Progenitor cell of endocrine pancreas (in vitro differentiated cells): ENCODE results near the gene C12orf43. TPM values are rescaled to one million over a fixed set of nuclear protein-coding genes. Genes with fewer than 3 reads are reported as not detected.

Experiments
- DNase-seq: peaks from one replicate; pipeline ENCODE4 v3.0.0; 2021; ENCODE audit warnings: low spot score; ENCODE audit not compliant: unreplicated experiment
- H3K27ac Mint-ChIP-seq: 2 replicates; pipeline ENCODE4 v1.8.0; 2021; ENCODE audit warnings: mild to moderate bottlenecking, moderate library complexity, mixed read lengths
- H3K27me3 Mint-ChIP-seq: 2 replicates; pipeline ENCODE4 v1.8.0; 2021; ENCODE audit warnings: mixed read lengths
- H3K36me3 Mint-ChIP-seq: 2 replicates; pipeline ENCODE4 v1.8.0; 2022; ENCODE audit warnings: mixed read lengths; ENCODE audit not compliant: insufficient read depth
- H3K4me1 Mint-ChIP-seq: 2 replicates; pipeline ENCODE4 v1.8.0; 2021; ENCODE audit warnings: low read depth, mixed read lengths
- H3K4me3 Mint-ChIP-seq: 2 replicates; pipeline ENCODE4 v1.8.0; 2021; ENCODE audit warnings: low read depth, mild to moderate bottlenecking, moderate library complexity, mixed read lengths
- H3K9me3 Mint-ChIP-seq: 2 replicates; pipeline ENCODE4 v1.8.0; 2021; ENCODE audit warnings: low read depth, mixed read lengths
- CTCF ChIP-seq: fragments of 200-600 bp; sonication (generic); IDR thresholded peaks from one replicate; pipeline ENCODE4 v1.5.0; 2021; ENCODE audit warnings: antibody characterized with exemption, mild to moderate bottlenecking; ENCODE audit not compliant: unreplicated experiment
- total RNA-seq: library from RNA; stranded (reverse); gene quantifications from 2 replicates; pipeline ENCODE4 v1.2.1, GENCODE V29; 2021

The C12orf43 gene
- total RNA-seq, 1 donor from 2014 or later, result 17.2 TPM

- H3K4me3 Mint-ChIP-seq, result no peak overlapping the region
- H3K4me1 Mint-ChIP-seq, result no peaks in the 10 kb centered on the region
- no peaks in the 10 kb centered on the region for H3K9me3 Mint-ChIP-seq
- no peak for DNase-seq
- no peak overlapping the region for H3K27ac Mint-ChIP-seq
- H3K27me3 Mint-ChIP-seq, result no peaks in the 10 kb centered on the region
- no peak for TF ChIP-seq CTCF
- peaks cover 25% of the 10 kb centered on the region for H3K36me3 Mint-ChIP-seq
Measured at GRCh38 chr12:121001060-121001459, 15.2 kb downstream of the C12orf43 start.

GRCh38 chr12:121000530-121000929 lies 15.8 kb downstream of the C12orf43 start:
- no peak for TF ChIP-seq CTCF
- DNase-seq, result no peak
- H3K4me3 Mint-ChIP-seq, result no peak overlapping the region
- H3K9me3 Mint-ChIP-seq, result no peaks in the 10 kb centered on the region
- peaks cover 27% of the 10 kb centered on the region for H3K36me3 Mint-ChIP-seq
- no peaks in the 10 kb centered on the region for H3K27me3 Mint-ChIP-seq
- no peak overlapping the region for H3K27ac Mint-ChIP-seq
- H3K4me1 Mint-ChIP-seq, result no peaks in the 10 kb centered on the region

GRCh38 chr12:120999191-121000120 lies 16.8 kb downstream of the C12orf43 start:
- no peak for DNase-seq
- Mint-ChIP-seq H3K4me1 (no peaks in the 10 kb centered on the region), H3K36me3 (peaks cover 32% of the 10 kb centered on the region), H3K27ac (no peak overlapping the region), H3K4me3 (no peak overlapping the region), H3K9me3 (no peaks in the 10 kb centered on the region), H3K27me3 (no peaks in the 10 kb centered on the region)
- TF ChIP-seq CTCF, result no peak

GRCh38 chr12:120998435-120998834 lies 17.9 kb downstream of the C12orf43 start:
- Mint-ChIP-seq H3K36me3 (peaks cover 28% of the 10 kb centered on the region), H3K4me1 (no peaks in the 10 kb centered on the region), H3K9me3 (no peaks in the 10 kb centered on the region), H3K27me3 (no peaks in the 10 kb centered on the region), H3K27ac (no peak overlapping the region), H3K4me3 (no peak overlapping the region)
- TF ChIP-seq CTCF, result no peak
- DNase-seq, result no peak

GRCh38 chr12:120997448-120997847 lies 18.8 kb downstream of the C12orf43 start:
- no peaks in the 10 kb centered on the region for H3K9me3 Mint-ChIP-seq
- H3K4me3 Mint-ChIP-seq, result no peak overlapping the region
- no peak for DNase-seq
- H3K27me3 Mint-ChIP-seq, result no peaks in the 10 kb centered on the region
- TF ChIP-seq CTCF, result no peak
- no peak overlapping the region for H3K27ac Mint-ChIP-seq
- H3K36me3 Mint-ChIP-seq, result peaks cover 31% of the 10 kb centered on the region
- H3K4me1 Mint-ChIP-seq, result peaks cover 4% of the 10 kb centered on the region
